Fibroblast of skin of right biceps (primary cell): Measurements from ENCODE around the gene CASP8.
"Not testable (repeated sequence)": the region's sequence is repeated elsewhere in the genome, so short reads cannot be mapped to it uniquely, and the experiment has no call there.

ENCODE experiments used
- DNase-seq: peaks from one replicate; pipeline ENCODE4 v3.0.0-alpha.2; 2013

CASP8 gene

GRCh38 chr2:201260302-201260800 lies at the start of gene CASP8:
TSS of gene CASP8 (plus strand) at chr2:201260536. CDS start at chr2:201266487, 5,951 bp downstream.
- peak; percentile 62 for DNase-seq

GRCh38 chr2:201215963-201216362 lies 44.4 kb upstream of the CASP8 start:
- no peak for DNase-seq

GRCh38 chr2:201216918-201217317 lies 43.4 kb upstream of the CASP8 start:
- no peak for DNase-seq

GRCh38 chr2:201218780-201219179 lies 41.6 kb upstream of the CASP8 start:
- DNase-seq, result no peak

GRCh38 chr2:201219328-201220096 lies 40.8 kb upstream of the CASP8 start:
- DNase-seq, result no peak

- no peak for DNase-seq
These were observed 40.2 kb upstream of the CASP8 start for GRCh38 chr2:201220102-201220570.

GRCh38 chr2:201223089-201224073 lies 37.0 kb upstream of the CASP8 start:
- DNase-seq, result no peak

GRCh38 chr2:201228271-201228911 lies 31.9 kb upstream of the CASP8 start:
- no peak for DNase-seq

GRCh38 chr2:201228912-201229290 lies 31.4 kb upstream of the CASP8 start:
- DNase-seq, result no peak

- DNase-seq, result peak; percentile 89
These were observed 28.4 kb upstream of the CASP8 start for GRCh38 chr2:201231781-201232466.

GRCh38 chr2:201232467-201232815 lies 27.9 kb upstream of the CASP8 start:
- no peak for DNase-seq

- DNase-seq, result peak; percentile 8
These were observed 27.0 kb upstream of the CASP8 start for GRCh38 chr2:201233192-201233811.

- no peak for DNase-seq
These were observed 26.3 kb upstream of the CASP8 start for GRCh38 chr2:201233812-201234662.

GRCh38 chr2:201234663-201235135 lies 25.6 kb upstream of the CASP8 start:
- peak; percentile 47 for DNase-seq

- DNase-seq, result peak; percentile 78
These were observed 24.2 kb upstream of the CASP8 start for GRCh38 chr2:201235860-201236811.

GRCh38 chr2:201237486-201238123 lies 22.7 kb upstream of the CASP8 start:
- peak; percentile 48 for DNase-seq

GRCh38 chr2:201239167-201239935 lies 21.0 kb upstream of the CASP8 start:
- DNase-seq, result not testable (repeated sequence)
